HK-2 (cell line): ENCODE measurements around the gene MED14.
A peak's percentile ranks its signal among the peaks of the same experiment; 100 is the strongest.
"Not testable (repeated sequence)": the region's sequence is repeated elsewhere in the genome, so short reads cannot be mapped to it uniquely, and the experiment has no call there.

ENCODE experiments used
- DNase-seq: peaks from one replicate; pipeline ENCODE4 v3.0.0-alpha.2; 2018; ENCODE audit not compliant: unreplicated experiment

The MED14 gene

DNA sequence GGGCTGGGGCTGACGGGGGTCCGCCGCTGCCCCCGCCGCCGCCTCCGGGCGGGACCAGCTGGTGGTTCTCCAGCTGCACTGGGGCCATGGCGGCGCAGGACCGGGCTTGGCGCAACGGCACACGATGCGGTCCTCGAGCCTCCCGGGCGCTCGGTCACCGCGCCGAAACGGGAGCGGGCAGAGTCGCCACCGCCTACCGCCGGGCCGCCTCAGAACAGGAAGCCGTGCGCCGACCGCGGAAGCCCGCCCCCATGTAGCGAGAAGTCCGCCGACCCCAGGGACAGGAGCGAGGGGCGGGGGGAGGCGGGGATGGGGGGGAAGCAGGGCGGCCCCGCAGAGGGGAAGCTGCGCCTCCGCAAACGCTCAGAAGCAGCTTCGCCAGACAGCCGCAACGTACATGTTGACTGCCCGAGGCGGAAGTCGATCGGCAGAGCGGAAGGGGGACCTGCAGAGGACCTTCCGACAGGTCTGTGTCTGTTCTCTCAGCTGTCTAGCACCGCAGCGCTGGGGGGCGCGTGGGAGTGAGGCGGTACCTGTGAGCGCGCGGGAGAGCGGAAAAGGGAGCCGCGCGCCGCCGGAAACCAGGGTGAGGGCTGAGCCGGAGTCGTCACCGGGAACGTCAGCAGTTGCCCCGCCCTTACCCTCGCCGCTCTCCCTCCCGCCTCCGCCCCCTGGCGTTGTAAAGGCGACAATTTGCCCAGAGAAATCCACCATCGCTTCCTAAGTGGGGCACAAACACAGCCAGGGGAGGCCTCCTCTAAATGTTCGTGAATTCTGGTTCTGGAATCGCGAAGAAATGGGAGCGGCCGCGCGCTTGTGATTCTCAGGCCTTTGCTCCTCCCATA lies at the start of gene MED14:
Gene MED14, minus strand, starts transcription at position 218 of the 845 bp plus-strand sequence. Its CDS starts 130 bp downstream, at position 88.
- DNase-seq = peak; percentile 90

GRCh38 chrX:40784516-40785151 lies 49.3 kb upstream of the MED14 start:
- no peak for DNase-seq

DNA sequence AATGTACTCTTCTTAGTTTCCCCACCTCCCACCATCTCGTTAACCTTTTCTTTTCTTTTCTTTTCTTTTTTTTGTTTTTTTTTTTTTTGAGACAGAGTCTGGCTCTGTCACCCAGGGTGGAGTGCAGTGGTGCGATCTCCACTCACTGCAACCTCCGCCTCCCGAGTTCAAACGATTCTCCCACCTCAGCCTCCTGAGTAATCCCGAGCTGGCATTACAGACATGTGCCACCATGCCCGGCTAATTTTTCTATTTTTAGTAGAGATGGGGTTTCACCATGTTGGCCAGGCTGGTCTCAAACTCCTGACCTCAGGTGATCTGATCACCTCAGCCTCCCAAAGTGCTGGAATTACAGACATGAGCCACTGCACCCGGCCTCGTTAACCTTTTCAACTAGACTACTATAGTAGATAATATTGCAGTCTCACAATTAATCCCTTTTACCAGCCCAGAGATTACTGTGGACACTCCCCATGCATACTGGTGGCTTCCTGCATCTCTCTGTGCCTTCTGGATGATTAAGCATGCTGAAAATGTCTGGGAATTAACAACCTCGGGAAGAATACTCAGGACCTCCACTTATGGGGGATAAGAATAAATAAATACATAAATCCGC lies 47.4 kb upstream of the MED14 start:
- DNase-seq = not testable (repeated sequence)

DNA sequence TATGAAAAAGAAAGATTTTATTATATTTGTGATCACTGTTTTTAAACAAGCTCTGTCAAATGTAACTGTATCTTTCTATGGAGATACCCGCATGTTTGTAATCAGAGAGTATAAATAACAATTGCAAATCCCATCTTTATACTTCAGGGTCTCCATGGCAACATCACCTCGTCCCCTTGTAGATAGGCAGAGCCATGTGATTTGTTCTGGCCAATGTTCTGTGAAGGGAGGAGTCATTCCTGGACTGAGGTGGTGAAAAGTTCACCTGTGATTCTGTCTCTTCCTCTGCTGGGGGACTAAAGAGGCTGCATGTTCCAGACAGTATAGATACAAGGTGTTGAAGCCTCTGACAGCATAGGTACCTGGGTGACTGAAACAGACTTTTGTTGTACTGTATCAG lies 45.6 kb upstream of the MED14 start:
- DNase-seq = no peak

DNA sequence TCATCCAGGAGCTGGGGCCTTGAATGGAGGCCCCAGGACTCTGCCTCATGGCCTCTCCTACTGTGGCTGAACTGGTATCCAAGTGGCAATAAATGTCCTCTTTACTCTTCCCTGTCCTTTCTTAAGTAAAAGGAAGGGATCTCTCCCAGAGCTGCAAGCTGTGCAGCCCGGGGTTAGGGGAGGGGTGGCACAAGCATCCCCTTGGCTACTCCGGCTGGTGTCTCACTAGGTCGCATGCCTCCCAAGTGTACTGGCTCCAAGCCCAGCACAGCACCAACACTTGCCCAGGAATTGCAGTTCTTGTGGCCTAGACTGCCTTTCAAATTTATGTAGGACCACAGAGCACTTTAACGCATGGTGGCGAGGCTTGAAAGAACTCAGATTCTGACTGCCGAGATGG lies 44.7 kb upstream of the MED14 start:
- no peak for DNase-seq

GRCh38 chrX:40778861-40779575 lies 43.7 kb upstream of the MED14 start:
- no peak for DNase-seq

DNA sequence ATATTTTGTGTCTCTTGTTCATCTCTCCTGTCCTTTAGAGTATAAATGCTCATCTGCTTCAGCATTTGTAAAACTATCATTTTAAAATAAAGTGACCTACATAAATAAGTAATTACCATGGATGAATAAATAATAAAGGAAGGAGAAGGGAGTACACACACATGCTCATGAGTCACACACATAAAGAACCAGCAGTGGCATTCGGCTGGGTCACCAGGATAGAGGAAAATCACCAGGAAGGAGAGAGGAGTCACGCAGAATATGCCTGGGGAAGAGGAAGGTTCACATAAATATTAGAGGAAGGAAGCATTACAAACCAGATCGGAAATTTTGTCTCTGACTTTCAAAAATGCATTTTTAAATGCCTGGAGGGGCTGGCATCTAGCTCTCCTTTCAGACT lies 38.5 kb upstream of the MED14 start:
- no peak for DNase-seq

- DNase-seq = no peak
Observed at GRCh38 chrX:40773188-40773587, 37.8 kb upstream of the MED14 start.

DNA sequence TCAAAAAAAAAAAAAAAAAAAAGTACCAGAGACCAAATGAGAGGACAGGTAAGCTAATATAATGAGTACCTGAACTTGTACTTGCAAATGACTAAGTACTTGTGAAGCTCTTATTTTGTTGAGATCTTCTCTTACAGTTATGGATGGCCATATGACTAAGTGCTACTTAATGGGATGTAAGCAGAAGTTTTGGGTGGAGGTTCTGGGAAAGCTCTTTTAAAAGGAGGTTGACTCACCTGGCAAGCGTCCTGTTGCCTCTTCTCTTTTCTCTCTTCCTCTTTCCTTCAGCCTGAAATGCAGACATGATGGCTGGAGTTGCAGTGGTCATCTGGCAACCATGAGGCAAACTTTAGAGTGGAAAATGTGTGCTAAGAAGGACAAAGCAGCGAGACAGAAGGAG lies 36.9 kb upstream of the MED14 start:
- DNase-seq = no peak

DNA sequence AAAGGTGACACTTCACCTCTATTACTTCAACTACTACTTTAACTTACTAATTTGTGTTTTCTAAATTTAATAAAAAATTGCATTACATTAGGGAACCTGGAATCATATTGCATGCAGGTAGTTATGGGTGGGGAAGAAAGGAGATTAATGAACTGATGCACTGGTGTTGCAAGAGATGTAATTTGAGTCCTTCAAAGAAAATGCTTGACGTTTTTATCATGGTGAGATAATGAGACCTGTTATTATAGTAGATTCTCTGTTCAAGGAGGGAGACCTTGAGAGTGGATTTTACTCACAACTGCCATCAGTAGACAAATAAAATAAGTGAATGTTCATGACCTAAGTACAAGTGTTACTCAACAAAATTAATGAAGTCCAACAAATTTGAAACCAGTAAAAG lies 26.4 kb upstream of the MED14 start:
- DNase-seq = no peak

GRCh38 chrX:40759374-40759773 lies 24.0 kb upstream of the MED14 start:
- no peak for DNase-seq

DNA sequence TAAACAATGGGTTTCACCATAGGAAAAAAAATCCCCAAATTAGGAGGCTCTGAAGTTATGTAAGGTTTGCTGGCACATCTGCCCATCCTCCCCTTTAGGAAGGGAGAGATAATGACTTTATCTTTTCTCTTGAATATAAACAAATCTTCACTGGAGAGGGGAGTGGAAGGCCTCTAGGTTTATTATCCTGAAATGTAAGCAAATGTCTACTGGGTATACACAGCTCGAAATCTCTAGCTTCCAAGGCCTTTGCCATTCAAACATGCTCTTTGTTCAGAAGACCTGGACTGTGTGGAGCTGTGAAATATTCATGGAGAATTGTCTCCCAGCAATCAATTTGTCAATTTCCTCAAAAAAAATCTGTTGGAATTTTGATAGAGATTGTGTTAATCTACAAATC lies 21.7 kb upstream of the MED14 start:
- DNase-seq = no peak

DNA sequence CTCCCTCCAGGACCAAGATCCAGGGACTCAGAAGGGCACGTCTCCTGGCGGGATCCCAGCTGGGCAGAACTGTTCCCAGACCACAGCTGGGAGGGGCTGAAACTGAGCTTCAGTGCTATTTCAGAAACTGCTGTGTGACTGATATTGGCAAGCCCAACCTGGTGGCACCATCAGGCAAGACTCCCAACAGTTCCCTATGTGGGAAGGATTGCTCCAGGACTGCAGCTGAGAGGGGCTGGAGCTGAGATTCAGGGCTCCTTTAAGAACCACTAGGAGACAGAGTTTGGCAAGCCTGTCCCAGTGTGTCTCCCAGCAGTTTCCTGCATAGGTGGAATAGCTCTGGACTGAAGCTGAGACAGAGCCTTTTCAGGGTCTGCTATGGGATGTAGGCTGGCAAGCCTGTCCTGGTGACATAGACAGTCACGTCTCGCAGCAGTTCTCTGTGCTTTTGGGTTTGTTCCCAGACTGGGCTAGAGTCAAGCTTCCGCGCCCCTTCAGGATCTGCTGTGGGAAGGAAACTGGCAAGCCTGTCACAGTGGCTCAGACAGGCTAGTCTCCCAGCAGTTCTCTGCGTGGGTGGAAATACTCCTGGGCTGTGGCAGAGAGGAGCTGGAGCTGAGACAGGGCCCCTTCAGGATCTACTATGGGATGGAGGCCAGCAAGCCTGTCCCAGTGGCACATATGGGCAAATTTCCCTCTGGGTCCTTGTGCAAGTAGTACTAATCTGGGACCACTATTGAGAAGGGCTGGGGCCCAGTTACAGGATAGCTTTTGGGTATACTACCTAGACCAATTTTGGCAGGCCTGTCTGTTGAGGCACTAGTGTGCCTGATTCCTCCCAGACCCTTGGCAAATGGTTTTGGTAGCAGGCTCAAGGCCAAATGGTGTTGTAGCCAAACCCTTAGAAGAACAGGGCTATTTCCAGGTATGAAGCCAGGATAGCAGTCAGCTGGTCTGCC lies 20.2 kb upstream of the MED14 start:
- DNase-seq = no peak

DNA sequence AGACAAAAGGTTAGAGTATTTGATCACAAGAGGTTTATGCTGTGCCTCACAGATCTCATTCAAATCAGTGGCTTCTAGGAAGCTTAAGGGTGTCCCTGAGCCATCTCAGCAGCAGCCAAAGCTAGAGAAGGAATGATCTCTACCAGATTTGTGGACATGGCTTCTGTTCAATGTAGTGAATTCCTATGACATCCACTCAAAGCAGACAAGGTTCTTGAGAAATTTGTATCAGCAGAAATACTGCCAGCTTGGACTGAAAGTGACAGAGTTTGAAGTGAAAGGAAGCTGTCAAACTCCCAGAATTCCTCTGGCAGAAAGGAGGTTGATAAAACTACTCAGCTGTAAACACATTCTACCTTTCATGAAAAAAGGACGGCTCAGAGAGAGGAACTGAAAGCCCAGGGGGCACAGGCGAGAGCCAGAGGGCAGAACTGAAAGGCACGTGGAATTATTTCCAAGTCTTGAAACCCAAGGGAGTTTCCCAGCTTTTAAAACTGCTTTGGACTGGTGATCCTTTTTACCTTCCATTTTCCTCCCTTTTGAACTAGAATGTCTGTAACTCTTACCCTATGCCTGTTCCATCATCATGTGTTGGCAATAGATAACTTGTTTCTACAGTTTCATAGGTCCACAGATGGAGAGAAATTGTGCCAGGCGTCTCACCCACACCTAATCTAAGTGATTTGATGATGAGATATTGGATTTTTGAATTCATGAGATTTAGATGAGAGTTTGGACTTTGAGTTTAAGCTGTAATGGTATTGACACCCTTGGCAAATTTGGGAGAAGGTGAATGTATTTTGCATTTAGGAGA lies 14.5 kb upstream of the MED14 start:
- no peak for DNase-seq

- no peak for DNase-seq
Observed at GRCh38 chrX:40748977-40749376, 13.6 kb upstream of the MED14 start.

- DNase-seq = no peak
Observed at GRCh38 chrX:40746521-40746920, 11.2 kb upstream of the MED14 start.

DNA sequence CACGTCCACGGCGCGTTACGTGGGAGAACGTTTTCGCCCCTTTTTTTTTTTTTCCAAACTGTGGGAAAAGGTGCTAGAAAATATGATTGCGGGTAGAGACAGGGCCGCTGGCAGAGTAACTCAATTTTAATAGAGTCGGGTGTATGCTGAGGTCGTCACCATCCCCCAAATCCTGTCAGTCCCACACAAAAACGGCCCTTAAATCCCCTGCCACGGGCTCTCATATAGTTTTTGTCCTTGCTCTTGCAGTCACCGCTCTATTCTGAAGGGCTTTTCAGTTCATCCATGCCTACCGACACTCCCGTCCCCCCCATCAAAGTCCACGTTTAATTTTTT lies 796 bp upstream of the MED14 start:
- DNase-seq = no peak

DNA sequence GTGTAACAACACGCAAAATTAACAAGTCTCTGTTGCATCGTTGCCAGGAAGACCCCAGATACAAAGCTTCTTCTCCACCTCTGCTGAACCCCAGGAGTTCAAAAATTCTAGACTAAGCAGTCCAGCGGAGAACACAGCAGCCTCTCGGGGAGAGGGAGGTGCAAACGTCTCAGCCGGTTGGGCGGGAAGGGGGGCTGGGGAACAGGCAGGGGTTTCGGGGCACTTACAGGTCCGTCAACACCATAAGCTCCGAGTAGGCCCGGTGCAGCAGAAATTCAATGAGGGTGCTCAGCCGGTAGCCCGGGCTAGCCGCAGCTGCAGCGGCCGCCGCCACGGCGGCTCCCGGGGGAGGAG lies 394 bp downstream of the MED14 start:
- DNase-seq = no peak

DNA sequence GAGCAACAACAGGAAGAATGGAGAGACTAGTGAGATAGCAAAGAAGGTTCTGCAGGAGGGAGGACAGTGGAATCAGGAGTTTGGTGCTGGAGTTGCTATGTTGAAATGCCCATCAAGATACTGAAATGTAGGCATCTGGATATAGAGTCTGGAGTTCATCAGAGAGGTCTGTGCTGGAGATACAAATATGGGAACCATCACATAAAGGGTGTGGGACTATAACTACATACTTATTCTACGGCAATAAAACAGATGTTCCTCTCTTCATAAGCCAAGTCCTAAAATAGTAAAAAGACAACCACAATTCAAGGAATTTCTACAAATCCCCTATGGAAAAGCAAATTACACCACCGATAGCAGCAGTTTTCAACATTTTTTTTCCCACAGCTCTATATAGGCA lies 1.6 kb downstream of the MED14 start:
- no peak for DNase-seq

- DNase-seq = not testable (repeated sequence)
Observed at GRCh38 chrX:40732499-40732898, 2.8 kb downstream of the MED14 start.
